ENCODE data around the gene PLA2G4C. TPM values are rescaled to one million over a fixed set of nuclear protein-coding genes. Genes with fewer than 3 reads are reported as not detected.

PLA2G4C gene, protein sequence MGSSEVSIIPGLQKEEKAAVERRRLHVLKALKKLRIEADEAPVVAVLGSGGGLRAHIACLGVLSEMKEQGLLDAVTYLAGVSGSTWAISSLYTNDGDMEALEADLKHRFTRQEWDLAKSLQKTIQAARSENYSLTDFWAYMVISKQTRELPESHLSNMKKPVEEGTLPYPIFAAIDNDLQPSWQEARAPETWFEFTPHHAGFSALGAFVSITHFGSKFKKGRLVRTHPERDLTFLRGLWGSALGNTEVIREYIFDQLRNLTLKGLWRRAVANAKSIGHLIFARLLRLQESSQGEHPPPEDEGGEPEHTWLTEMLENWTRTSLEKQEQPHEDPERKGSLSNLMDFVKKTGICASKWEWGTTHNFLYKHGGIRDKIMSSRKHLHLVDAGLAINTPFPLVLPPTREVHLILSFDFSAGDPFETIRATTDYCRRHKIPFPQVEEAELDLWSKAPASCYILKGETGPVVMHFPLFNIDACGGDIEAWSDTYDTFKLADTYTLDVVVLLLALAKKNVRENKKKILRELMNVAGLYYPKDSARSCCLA
- not detected for polyA plus RNA-seq (2013, experiment 1 of 4)
- not detected for polyA plus RNA-seq (2013, experiment 2 of 4)
- polyA plus RNA-seq (2013, experiment 3 of 4): 1.3 TPM
- polyA plus RNA-seq (2013, experiment 4 of 4): 0.73 TPM

DNA sequence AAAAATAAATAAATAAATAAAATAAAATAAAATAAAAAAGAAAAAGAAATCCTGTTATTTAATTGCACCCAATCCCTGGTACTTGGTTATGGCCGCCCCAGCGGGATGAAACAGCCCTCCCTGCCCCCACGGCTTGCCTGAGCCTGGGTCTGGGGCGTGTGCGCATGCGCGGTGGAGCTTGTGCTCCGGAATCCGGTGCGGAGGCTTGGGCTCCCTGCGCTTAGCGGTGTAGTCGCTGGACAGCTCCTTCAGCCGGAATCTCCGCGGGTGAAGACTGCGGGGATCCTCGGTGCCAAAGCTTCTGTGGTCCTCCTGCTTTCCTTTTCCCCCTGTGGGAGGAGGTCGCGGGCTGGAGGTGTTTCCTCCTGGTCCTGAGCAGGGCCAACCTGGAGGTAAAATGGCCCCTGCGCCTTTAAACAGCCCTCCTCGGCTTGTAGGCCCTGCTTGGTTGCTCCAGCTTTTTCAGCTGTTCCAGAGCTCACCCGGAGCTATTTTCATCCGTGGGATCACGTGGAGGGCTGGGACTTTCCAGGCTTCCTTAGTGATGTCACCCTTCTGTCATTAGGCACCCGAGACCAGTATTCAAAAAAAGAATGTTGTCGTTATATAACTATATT, at the start of gene PLA2G4C:
Gene PLA2G4C, minus strand, starts transcription at position 468 of the 617 bp plus-strand sequence. CDS start 4,288 bp downstream, outside the sequence.
- WGBS, 2 experiments: 6 to 8% methylated on average over 25 to 26 of the region's 27 CpGs
- H3K27ac ChIP-seq (ENCODE audit: insufficient read depth, low read depth, low read length, poor library complexity, severe bottlenecking): peak within 1 kb of the TSS; percentile 50
- H3K27me3 ChIP-seq (ENCODE audit: control insufficient read depth, insufficient read depth, low read length, poor library complexity, severe bottlenecking): peaks cover 6% of the 10 kb centered on the region
- no peaks in the 10 kb centered on the region for H3K9me3 ChIP-seq (ENCODE audit: control insufficient read depth, low read length)
- H3K4me1 ChIP-seq (ENCODE audit: control insufficient read depth, insufficient read depth, low read length): no peaks in the 10 kb centered on the region
- H3K36me3 ChIP-seq (ENCODE audit: control insufficient read depth, insufficient read depth, low read length): no peaks in the 10 kb centered on the region
- H3K4me3 ChIP-seq (ENCODE audit: insufficient read depth, low read depth, low read length): peak within 1 kb of the TSS; percentile 22

DNA sequence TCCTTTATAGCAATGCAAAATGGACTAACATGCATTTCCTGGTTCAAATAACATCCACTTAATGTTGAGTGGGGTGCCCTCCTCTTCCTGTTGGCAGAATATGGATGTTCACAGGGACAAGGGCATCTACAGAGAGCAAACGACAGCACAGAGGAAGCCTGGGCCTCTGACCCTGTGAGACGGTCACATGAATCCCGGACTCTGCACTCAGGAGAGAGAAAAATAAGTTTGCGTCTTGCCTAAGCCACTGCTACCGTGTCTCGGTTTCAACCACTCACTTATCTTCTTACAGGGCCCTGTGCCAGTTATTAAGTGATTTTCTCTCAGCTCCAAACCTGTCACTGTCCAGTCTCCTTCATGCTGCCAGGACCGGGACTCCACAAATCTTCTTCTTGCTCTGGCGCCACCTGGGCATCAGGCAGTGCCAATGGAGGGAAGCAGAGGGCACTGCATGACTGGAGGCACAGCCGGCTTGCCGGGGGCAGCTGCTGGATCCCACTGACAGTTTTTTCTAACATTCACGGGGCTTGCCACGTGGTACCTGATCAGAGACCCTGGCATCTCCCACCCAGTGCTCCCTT, 47.7 kb upstream of the PLA2G4C start:
- Histone ChIP-seq H3K4me3 (ENCODE audit: insufficient read depth, low read depth, low read length) (no peak overlapping the region), H3K4me1 (ENCODE audit: control insufficient read depth, insufficient read depth, low read length) (no peaks in the 10 kb centered on the region), H3K27ac (ENCODE audit: insufficient read depth, low read depth, low read length, poor library complexity, severe bottlenecking) (no peak overlapping the region), H3K27me3 (ENCODE audit: control insufficient read depth, insufficient read depth, low read length, poor library complexity, severe bottlenecking) (no peaks in the 10 kb centered on the region), H3K9me3 (ENCODE audit: control insufficient read depth, low read length) (no peaks in the 10 kb centered on the region), H3K36me3 (ENCODE audit: control insufficient read depth, insufficient read depth, low read length) (peaks cover 34% of the 10 kb centered on the region)
- WGBS, 2 experiments: 91 to 92% methylated on average over 12 of the region's 12 CpGs

- H3K4me1 ChIP-seq (ENCODE audit: control insufficient read depth, insufficient read depth, low read length): no peaks in the 10 kb centered on the region
- H3K27ac ChIP-seq (ENCODE audit: insufficient read depth, low read depth, low read length, poor library complexity, severe bottlenecking): no peak overlapping the region
- no peaks in the 10 kb centered on the region for H3K9me3 ChIP-seq (ENCODE audit: control insufficient read depth, low read length)
- 93 to 95% methylated on average over 9 of the region's 9 CpGs for WGBS, 2 experiments
- peaks cover 20% of the 10 kb centered on the region for H3K36me3 ChIP-seq (ENCODE audit: control insufficient read depth, insufficient read depth, low read length)
- no peak overlapping the region for H3K4me3 ChIP-seq (ENCODE audit: insufficient read depth, low read depth, low read length)
- no peaks in the 10 kb centered on the region for H3K27me3 ChIP-seq (ENCODE audit: control insufficient read depth, insufficient read depth, low read length, poor library complexity, severe bottlenecking)
Measured at GRCh38 chr19:48154003-48154402, 43.4 kb upstream of the PLA2G4C start.

- H3K4me3 ChIP-seq (ENCODE audit: insufficient read depth, low read depth, low read length): no peak overlapping the region
- peaks cover 14% of the 10 kb centered on the region for H3K36me3 ChIP-seq (ENCODE audit: control insufficient read depth, insufficient read depth, low read length)
- H3K27ac ChIP-seq (ENCODE audit: insufficient read depth, low read depth, low read length, poor library complexity, severe bottlenecking): peak overlapping the region; percentile 16
- no peaks in the 10 kb centered on the region for H3K9me3 ChIP-seq (ENCODE audit: control insufficient read depth, low read length)
- 46 to 52% methylated on average over 8 of the region's 8 CpGs for WGBS, 2 experiments
- no peaks in the 10 kb centered on the region for H3K4me1 ChIP-seq (ENCODE audit: control insufficient read depth, insufficient read depth, low read length)
- H3K27me3 ChIP-seq (ENCODE audit: control insufficient read depth, insufficient read depth, low read length, poor library complexity, severe bottlenecking): no peaks in the 10 kb centered on the region
Measured at GRCh38 chr19:48152551-48152950, 41.9 kb upstream of the PLA2G4C start.

DNA sequence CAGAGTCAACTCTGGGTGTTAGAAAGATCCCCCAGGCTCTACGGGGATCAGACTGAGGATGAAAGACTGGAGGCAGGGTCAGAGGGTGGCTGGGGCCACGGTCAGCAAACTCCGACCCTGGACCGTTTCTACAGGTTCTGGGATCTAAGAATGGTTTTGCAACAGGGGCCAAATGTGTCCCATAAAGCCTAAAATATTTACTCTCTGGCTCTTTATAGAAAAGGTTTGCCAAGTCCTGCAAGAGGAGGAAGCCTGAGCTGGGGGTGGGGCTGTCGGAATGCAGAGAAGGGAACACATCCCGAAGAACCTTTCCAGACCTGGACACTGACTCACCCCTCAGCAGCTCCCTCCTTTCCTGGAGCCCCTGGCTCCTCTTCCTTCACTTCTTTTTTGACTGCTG, 38.8 kb upstream of the PLA2G4C start:
- Histone ChIP-seq H3K36me3 (ENCODE audit: control insufficient read depth, insufficient read depth, low read length) (peaks cover 15% of the 10 kb centered on the region), H3K4me3 (ENCODE audit: insufficient read depth, low read depth, low read length) (no peak overlapping the region), H3K4me1 (ENCODE audit: control insufficient read depth, insufficient read depth, low read length) (no peaks in the 10 kb centered on the region), H3K27me3 (ENCODE audit: control insufficient read depth, insufficient read depth, low read length, poor library complexity, severe bottlenecking) (no peaks in the 10 kb centered on the region), H3K27ac (ENCODE audit: insufficient read depth, low read depth, low read length, poor library complexity, severe bottlenecking) (no peak overlapping the region), H3K9me3 (ENCODE audit: control insufficient read depth, low read length) (no peaks in the 10 kb centered on the region)
- 93 to 94% methylated on average over 6 of the region's 6 CpGs for WGBS, 2 experiments

- Histone ChIP-seq H3K4me3 (ENCODE audit: insufficient read depth, low read depth, low read length) (no peak overlapping the region), H3K36me3 (ENCODE audit: control insufficient read depth, insufficient read depth, low read length) (peaks cover 15% of the 10 kb centered on the region), H3K4me1 (ENCODE audit: control insufficient read depth, insufficient read depth, low read length) (no peaks in the 10 kb centered on the region), H3K27me3 (ENCODE audit: control insufficient read depth, insufficient read depth, low read length, poor library complexity, severe bottlenecking) (no peaks in the 10 kb centered on the region), H3K27ac (ENCODE audit: insufficient read depth, low read depth, low read length, poor library complexity, severe bottlenecking) (no peak overlapping the region), H3K9me3 (ENCODE audit: control insufficient read depth, low read length) (no peaks in the 10 kb centered on the region)
- WGBS, 2 experiments: 93 to 98% methylated on average over 9 of the region's 9 CpGs
Measured at GRCh38 chr19:48148576-48148975, 38.0 kb upstream of the PLA2G4C start.

GRCh38 chr19:48147597-48148175, 37.1 kb upstream of the PLA2G4C start:
- Histone ChIP-seq H3K36me3 (ENCODE audit: control insufficient read depth, insufficient read depth, low read length) (peaks cover 23% of the 10 kb centered on the region), H3K27ac (ENCODE audit: insufficient read depth, low read depth, low read length, poor library complexity, severe bottlenecking) (no peak overlapping the region), H3K9me3 (ENCODE audit: control insufficient read depth, low read length) (no peaks in the 10 kb centered on the region), H3K4me3 (ENCODE audit: insufficient read depth, low read depth, low read length) (no peak overlapping the region), H3K27me3 (ENCODE audit: control insufficient read depth, insufficient read depth, low read length, poor library complexity, severe bottlenecking) (no peaks in the 10 kb centered on the region), H3K4me1 (ENCODE audit: control insufficient read depth, insufficient read depth, low read length) (no peaks in the 10 kb centered on the region)
- 92 to 94% methylated on average over 3 to 4 of the region's 4 CpGs for WGBS, 2 experiments

DNA sequence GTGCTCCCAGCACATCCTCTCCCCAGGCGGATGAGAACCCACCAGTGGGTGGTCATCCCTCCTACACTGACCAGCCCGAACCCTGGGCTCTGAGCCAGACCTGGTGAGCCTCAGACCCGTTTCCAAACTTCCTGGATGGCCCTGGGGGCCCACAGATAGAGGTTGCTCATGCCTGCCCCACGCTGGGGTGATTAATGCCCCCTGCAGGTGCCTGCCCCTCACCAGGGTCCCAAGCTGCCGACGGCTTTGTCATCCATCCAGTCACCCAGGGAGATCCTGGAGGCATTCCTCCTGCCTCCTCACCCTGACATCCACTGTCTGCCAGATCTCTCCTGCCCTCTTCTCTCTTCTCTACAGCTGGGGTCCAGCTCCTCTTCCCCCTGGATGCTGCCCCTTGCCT, 28.4 kb upstream of the PLA2G4C start:
- H3K36me3 ChIP-seq (ENCODE audit: control insufficient read depth, insufficient read depth, low read length): peaks cover 20% of the 10 kb centered on the region
- WGBS, 2 experiments: 87 to 91% methylated on average over 6 of the region's 6 CpGs
- no peak overlapping the region for H3K4me3 ChIP-seq (ENCODE audit: insufficient read depth, low read depth, low read length)
- H3K9me3 ChIP-seq (ENCODE audit: control insufficient read depth, low read length): no peaks in the 10 kb centered on the region
- H3K27ac ChIP-seq (ENCODE audit: insufficient read depth, low read depth, low read length, poor library complexity, severe bottlenecking): no peak overlapping the region
- H3K27me3 ChIP-seq (ENCODE audit: control insufficient read depth, insufficient read depth, low read length, poor library complexity, severe bottlenecking): no peaks in the 10 kb centered on the region
- no peaks in the 10 kb centered on the region for H3K4me1 ChIP-seq (ENCODE audit: control insufficient read depth, insufficient read depth, low read length)

DNA sequence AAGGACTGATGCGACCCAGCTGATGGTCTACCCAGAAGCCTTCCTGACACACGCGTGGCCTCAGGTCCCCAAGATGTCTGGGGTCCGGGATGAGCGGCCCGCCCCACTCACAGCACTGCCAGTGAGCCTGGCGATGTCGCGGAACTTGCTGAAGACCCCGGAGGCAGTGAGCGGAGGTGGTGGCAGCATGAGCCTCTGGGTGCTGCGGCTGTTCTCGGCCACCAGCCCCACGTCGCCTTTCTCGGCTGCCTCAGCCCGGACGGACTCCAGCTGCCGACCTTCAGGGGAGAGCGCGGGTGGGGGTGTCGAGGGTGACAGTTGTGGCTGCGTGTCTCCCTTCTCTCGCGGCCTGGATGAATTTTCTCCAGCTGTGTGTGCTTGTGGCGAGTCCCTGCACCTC, 26.8 kb upstream of the PLA2G4C start:
- Histone ChIP-seq H3K27me3 (ENCODE audit: control insufficient read depth, insufficient read depth, low read length, poor library complexity, severe bottlenecking) (no peaks in the 10 kb centered on the region), H3K36me3 (ENCODE audit: control insufficient read depth, insufficient read depth, low read length) (peaks cover 16% of the 10 kb centered on the region), H3K9me3 (ENCODE audit: control insufficient read depth, low read length) (no peaks in the 10 kb centered on the region), H3K4me3 (ENCODE audit: insufficient read depth, low read depth, low read length) (no peak overlapping the region), H3K4me1 (ENCODE audit: control insufficient read depth, insufficient read depth, low read length) (no peaks in the 10 kb centered on the region), H3K27ac (ENCODE audit: insufficient read depth, low read depth, low read length, poor library complexity, severe bottlenecking) (no peak overlapping the region)
- 96 to 97% methylated on average over 26 of the region's 26 CpGs for WGBS, 2 experiments
